Hepatic stellate cell (primary cell): ENCODE data around the gene STOML1.
"Not testable (repeated sequence)": the region's sequence is repeated elsewhere in the genome, so short reads cannot be mapped to it uniquely, and the experiment has no call there.

Experiments used
- DNase-seq: peaks from one replicate; pipeline ENCODE4 v3.0.0; 2011; ENCODE audit warnings: low spot score

Gene STOML1

DNA sequence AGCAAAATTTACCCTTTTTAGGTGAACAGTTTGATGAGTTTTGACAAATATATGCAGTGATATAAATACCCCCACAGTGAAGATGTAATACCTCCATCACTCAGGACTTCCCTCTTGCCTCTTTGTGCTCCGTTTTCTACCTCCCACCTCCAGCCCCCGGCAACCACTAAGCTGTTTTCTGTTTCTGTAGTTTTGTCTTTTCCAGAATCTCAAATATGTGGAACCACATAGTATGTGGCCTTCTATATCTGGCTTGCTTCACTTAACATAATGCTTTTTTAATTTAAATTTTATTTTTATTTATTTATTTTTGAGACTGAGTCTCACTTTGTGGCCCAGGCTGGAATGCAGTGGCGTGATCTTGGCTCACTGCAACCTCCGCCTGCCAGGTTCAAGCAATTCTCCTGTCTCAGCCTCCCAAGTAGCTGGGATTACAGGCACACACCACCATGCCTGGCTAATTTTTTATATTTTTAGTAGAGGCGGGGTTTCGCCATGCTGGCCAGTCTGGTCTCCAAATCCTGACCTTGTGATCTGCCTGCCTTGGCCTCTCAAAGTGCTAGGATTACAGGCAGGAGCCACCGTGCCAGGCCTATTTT is 31.5 kb downstream of the STOML1 start:
- DNase-seq, result not testable (repeated sequence)

DNA sequence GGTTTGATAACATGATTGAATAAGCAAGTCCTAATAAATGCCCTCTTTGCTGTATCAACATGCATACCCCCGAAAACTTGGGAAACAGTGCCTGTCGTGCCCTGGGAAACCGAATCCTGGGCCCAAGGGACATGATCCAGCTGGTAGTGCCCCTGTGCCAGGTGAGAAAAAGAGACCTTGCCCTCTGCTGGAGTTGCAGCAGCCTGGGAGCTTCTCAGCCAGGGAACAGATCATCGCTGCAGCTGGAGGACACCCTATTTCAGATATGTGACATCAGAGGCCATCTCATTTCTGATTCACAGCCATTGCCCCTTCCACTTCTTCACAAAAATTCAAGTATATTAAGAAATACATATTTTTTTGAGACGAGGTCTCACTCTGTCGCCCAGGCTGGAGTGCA is 32.3 kb downstream of the STOML1 start:
- no peak for DNase-seq

DNA sequence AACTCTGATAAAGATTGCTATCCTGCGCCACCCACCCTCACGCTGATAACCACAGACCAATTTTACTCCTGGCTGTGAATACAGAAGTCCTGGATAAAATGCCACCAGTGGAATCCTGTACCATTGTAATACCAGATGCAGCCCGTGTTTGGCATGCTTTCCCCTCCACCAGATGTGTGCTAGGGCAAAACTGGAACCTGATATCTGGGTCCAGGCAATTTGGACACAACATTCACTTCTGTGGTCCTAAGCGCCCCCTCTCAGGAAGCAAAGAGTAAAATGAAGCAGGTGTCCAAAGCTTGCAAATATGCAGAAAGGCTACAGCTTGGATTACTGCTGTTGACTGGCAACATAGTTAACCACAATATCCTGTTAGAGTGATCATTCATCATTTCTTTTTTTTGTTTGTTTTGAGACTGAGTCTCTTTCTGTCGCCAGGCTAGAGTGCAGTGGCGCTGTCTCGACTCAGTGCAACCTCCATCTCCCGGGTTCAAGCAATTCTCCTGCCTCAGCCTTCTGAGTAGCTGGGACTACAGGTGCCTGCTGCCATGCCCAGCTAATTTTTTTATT is 33.0 kb downstream of the STOML1 start:
- no peak for DNase-seq

DNA sequence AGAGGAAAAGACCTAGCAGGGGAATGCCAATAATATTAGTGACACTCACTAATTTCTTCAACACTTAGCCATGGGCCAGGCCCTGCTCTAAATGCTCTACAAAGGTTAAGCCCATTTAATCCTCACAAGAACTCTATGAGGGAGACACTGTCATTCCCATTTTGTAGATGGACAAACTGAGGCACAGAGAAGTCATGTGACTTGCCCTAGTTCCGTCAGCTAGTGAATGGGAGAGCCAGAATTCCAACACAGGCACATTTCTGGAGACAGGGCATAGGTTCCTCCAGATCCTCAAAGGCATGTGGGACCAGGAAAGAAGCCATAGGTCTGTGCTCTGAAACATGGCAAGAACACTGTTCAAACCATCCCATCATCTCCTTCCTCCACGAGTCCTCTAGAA is 34.3 kb downstream of the STOML1 start:
- DNase-seq, result no peak

DNA sequence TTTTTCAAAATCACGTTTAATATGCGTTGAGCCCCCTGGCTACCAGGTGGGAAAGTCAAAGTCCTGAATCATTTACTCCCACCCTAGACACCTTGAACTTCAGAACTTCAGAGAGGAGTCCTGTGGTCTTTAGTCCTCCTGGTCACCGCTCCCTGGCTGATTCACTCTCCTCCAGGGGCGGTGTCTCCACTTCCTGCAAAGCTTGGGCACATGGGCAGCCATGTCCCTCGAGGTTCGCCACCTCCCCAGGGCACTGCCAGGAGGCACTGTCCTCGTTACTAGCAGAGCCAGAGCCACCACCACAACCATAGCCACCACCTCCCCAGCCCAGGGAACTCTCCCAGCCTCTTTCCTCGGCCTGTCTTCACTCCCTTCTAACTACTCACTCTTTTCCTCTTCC is 34.8 kb downstream of the STOML1 start:
- DNase-seq, result no peak

DNA sequence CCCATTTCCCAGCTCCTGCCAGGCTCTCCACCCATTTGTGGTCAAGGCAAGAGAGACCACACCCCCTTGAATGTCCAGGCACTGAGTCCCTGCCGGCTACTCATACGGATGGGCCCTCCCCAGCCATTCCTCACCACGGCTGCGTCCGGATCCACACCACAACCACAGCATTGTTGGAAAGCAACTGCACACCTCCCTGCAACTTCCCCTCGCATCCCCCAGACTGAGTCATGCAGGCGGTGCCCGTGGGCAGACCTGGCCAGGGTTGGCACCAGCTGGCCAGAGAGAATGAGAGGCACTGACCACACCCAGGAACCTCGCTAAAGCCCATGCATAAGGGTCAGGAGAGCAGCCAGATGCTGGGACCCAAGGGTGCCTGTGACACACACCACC is 35.4 kb downstream of the STOML1 start:
- DNase-seq, result peak; percentile 94

DNA sequence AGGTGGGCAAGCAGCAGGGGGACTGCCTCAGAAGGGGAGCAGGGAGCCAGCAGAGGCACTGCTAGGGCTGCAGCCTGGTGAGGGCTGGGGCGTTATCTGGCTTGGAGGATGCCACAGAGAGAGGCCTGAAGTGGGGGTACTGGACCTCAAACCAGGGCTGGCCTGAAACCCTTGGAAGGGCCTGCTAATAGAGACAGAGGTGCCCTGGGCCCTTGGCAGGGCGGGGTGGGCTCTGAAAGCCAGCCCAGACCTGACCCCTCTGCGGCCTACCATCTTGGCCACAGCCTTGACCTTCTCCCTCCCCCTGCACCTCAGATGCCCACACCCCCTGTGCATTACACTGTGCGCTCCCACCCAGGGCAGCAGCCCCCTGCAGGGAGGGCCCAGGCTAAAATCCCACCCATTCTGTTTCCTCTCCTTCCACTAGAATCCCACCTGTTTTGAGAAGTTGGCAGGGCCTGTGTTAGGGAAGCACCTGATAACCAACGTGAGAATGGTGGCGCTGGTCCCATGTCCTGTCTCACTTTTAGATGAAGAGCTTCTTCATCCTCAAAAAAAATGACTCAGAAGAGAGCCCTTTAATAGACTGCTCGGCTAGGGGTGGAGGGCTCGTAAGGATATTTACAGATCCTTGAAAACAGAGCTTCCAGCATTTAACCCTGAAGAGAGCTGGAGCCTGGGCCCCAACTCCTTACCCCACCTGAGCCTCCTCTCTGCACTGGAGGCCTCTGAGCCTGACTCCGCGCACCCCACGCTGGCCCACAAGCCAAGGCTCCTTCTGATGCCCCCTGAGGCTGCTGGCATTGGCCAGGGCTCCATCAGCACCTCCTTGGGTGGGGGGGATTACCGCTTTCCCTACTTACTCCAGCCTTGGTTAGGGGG is 36.0 kb downstream of the STOML1 start:
- no peak for DNase-seq

DNA sequence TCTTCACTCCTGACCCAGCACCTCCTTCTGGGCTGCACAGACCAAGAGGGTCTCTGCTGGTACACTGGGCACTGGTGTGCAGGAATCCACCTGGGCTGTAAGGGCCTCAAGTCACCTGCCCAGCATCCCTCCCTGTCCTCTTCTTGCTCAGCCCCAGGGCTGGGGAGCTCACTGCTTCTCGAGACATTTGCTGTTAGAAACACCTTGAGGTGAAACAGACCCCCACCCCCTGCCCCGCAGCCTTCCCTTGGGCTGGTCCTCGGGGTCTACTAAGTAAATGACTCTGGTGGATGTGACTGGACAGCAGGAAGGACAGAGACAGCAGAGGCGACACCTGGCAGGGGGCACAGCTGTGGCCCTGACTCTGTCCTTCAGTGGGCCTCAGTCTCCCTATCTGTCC is 36.8 kb downstream of the STOML1 start:
- DNase-seq, result no peak

DNA sequence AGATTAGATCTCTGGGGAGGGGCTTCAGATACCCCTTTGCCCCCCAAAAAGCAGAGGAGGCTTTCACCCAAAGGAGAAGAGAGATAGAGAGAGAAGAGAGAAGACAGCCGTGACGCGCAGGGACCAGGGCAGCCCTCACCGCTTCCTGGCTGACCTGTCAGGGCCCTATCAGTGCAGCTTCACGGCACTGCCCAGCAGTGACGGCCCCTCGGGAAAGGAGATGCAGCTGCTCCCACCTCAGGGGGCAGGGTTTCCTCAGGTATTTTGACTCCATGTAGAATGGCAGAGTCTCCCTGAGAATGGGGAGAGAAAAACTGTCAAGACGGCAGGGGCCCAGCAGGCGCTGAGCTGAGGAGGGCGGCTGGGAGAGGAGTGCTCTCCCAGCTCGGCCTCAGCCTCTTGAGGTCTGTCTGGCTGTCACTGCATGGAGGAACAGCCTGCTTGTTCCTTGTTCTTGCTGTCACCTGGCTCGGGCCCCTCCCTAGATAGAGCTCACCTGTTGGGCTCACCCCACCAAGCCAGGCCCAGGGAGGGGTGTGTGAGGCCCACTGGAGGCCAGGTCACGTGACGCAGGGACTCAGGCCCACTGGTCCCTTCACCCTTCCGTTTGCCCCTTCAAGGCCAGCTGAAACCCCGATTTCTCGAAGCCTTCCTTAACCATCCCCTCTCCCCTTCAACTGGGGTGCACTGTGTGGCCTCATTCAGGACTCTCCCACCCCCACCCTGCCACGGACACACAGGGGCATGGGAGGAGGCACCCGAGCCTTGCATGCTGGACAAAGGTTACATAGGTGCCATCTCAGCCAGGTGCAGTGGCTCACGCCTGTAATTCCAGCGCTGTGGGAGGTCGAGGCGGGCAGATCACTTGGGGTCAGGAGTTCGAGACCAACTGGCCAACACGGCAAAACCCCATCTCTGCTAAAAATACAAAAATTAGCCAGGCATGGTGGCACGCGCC is 37.6 kb downstream of the STOML1 start:
- no peak for DNase-seq

DNA sequence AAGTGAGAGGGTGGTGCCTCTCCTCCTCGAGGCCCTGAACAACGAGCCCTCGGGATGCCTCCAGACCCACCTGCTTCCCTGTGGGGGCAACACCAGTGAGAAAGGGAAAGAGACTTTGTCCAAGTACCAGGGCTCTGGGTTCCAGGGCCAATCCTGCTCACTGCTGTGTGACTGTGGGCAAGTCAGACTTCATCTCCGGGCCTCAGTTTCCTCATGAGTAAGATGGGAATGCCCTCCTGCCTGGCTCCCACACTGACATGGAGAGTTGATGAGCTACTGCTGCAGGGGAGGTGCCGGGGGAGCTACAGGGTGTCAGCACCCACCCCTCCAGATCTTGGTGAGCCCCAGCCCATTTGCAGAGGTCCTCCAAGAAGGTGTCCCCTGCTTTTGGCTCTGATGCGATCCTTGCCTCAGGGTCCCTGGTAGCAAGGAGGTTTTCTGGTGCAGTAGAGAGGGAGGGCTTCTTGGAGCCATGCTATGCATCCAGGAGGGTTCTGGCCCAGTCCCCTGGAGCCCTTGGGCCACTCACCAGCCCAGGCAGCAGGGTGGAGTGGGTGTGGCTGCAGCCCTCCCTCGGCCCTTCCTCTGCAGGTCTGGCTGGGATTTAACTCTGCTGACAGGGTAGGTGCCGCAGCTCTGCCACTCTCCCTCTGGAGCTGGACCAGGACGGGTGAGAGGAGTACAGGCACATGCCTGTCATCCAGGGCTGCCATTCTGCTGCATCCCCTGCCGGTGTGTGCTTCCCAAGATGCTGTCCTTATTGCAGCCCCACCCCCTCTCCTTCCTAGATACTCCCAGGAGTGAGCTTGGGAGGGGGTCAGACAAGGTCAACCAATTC is 39.0 kb downstream of the STOML1 start:
- DNase-seq, result no peak

DNA sequence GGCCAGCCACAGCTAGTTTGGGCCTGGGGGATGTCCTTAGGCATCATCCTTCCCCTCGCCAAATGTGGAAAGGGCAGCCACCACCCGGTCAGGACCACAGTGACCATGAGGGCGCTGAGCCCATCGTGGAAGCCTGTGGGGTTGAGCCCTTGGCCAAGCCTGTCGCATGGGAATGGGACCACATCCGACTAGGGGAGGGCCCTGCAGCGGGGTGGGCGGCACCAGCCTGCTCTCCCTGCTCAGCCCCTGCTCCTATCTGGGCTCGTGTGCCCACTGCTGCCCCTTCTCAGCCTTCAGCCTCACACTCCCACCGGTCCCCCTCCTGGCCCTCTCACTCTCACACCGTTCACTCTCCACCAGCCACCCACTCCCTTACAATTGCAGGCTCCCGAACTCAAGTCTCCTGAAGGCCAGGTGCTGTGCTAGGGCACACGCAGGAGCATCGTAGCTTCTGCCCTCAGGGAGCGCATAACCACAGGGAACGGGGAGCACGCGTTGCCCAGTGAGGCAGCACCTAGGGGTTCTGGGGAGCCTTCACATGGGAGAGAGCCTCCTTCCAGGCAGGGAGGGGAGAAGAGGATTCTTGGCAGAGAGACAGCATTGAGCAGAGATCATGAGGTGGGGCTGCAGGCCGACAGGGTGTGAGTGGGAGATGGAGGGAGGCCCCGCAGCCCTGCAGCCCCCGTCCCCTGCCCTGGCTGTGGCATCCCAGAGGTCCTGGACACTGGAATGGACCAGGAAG is 39.8 kb downstream of the STOML1 start:
- DNase-seq, result no peak

DNA sequence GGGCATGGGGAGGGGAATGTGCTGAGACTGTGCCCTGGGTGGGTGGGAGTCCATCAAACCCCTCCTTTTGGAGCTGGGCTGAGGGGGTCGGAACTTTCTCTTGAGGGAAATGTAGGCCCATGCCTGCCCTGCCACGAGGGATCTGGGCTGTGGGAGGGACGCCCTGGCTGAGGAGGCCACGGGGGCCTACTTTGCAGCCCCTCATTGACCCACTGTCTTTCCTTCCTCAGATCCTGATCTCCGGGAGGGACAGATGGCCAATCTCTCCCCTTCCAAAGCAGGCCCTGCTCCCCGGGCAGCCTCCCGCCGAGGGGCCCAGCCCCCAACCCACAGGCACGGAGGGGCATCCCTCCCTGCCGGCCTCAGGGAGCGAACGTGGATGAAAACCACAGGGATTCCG is 40.5 kb downstream of the STOML1 start:
- no peak for DNase-seq

DNA sequence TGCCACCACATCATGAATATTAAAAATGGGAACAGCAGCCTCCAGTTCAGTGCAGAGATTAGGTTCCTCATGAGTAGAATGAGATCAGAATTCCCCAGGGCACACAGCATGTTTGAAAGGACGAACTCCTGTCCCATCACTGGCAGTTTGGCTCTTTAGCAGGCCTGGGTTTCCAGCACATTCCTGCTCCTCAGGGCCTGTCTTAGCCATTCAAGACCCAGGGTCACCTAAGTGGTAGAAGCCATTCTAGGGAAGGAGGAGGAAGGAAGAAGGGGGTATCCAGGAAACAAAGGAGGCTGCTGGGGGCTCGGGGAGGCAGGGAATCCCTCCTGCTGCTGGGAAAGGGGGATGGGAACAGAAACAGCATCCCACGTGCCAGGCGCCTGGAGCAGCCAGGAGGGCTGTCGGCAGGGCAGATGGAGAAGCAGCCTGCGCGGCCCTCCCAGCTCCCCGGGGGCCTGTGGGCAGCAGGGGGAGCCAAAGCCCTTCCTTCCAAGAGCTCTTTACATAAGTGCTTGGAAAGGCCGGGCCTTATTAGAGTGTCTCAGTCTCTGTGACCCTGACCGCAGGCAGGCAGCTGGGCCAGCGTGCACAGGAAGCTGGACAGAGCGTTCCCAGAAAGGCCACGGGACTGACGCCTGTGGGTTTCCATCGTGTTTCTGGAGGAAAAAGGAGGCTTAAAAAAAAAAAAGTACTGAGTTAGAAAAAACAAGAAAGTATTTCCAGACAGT is 41.1 kb downstream of the STOML1 start:
- DNase-seq, result peak; percentile 97

DNA sequence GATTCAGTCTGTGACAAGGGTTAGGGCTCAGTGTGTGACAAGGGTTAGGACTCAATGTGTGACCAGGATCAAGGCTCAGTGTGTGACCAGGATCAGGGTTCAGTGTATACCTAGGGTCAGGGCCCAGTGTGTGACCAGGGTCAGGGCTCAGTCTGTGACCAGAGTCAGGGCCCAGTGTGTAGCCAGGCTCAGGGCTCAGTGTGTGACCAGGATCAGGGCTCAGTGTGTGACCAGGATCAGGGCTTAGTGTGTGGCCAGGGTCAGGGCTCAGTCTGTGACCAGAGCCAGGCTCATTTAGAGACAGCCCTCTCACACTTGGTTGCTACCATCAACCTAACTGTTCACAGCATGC is 41.6 kb downstream of the STOML1 start:
- no peak for DNase-seq

DNA sequence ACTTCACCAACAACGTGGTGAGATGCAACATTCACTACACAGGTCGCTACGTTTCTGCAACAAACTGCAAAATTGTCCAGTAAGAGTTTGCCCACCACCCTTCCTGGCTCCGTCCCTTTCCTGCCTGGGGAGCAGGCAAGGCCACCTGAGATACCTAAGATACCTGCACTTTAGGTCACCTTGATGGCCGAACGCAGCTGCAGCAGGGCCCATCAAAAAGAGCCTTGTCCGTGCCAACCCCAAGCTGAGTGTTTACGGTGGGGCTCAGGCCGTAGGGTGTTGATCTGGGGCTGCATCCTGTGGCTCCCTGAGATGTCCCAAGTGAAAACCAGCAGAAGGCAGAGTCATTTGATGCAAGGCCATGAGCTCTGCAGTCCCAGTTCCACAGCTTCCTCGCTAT is 42.6 kb downstream of the STOML1 start:
- DNase-seq, result no peak

DNA sequence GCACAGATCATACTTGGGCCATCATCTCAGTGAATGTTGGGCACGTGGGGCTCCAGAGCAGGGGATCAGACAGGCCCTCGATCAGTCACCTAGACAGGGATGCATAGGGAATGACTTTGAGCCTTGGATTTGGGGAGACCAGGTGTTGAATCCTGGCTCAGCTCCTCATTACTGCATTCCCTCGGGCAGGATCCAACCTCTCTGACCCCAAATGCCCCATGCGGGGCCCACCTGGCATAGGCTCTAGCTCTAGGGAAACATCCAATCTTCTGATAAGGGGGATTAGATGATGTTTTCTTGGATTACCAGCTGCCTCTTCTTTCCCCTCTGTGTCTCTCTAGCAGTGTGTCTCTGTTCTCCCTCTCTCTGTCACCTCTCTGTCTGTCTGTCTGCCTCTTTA is 43.1 kb downstream of the STOML1 start:
- no peak for DNase-seq

DNA sequence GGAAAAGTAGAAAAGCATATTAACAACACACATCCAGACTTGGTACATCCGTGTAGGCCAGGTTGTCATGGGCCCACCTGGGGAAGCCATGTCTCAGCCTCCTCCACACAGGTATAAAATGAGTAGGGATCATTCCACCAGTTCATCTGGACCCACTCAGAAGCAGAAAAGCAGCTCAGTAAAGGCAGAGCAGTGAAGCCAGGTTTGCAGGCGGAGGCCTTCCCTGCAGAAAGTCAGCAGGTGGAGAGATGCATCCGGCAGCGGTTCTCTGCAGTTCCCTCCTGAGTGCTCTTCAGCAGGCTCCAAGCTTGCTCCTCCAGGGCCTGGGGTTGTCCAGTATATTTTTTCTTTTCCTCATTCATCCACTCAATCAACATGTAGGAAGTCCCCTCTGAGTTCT is 43.7 kb downstream of the STOML1 start:
- DNase-seq, result no peak

DNA sequence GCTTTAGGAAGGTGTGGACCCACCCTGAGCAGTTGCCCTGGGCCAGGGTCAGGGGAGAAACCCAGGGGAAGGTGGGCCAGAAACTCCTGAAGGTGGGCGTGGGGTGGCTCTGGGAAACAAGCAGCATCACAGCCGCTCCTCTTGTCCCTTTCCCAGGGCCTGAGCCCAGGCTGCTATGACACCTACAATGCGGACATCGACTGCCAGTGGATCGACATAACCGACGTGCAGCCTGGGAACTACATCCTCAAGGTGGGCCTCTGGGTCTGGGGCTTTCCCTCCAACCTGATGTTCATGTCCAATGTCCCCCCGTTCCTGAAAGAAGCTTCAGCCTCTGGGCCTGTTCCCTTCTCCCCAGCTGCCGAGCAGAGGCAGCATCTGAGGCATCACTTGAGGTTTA is 44.4 kb downstream of the STOML1 start:
- DNase-seq, result no peak

DNA sequence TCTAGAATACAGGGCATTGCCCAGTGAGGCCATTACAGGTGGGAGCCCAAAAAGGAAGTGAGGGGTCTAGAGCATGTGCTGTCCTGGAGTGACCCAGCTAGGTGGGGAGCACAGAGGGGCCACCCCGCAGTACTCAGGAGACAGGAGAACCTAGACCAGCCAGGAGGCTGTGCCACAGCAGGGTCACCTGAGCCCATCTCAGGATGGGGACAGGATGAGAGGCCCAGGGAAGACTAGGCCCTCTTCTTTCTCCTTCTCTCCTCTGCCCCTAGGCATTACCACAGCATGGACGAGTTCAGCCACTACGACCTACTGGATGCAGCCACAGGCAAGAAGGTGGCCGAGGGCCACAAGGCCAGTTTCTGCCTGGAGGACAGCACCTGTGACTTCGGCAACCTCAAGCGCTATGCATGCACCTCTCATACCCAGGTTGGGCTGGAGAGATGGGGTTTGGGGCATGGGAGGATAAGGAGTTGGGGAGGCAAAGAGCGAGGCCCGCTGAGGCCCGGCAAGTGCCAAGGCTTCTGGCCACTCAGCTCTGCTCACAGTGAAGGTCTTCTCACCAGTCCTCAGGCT is 45.2 kb downstream of the STOML1 start:
- no peak for DNase-seq
